Measurements from ENCODE around the gene AMIGO2.
"Not testable (repeated sequence)": the region's sequence is repeated elsewhere in the genome, so short reads cannot be mapped to it uniquely, and the experiment has no call there.

DNA sequence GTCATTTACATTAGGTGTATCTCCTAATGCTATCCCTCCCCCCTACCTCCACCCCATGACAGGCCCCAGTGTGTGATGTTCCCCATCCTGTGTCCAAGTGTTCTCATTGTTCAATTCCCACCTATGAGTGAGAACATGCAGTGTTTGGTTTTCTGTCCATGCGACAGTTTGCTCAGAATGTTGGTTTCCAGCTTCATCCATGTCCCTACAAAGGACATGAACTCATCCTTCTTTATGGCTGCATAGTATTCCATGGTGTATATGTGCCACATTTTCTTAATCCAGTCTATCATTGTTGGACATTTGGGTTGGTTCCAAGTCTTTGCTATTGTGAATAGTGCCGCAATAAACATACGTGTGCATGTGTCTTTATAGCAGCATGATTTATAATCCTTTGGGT is 37.5 kb upstream of the AMIGO2 start:
- TF ChIP-seq, protein P1, sequence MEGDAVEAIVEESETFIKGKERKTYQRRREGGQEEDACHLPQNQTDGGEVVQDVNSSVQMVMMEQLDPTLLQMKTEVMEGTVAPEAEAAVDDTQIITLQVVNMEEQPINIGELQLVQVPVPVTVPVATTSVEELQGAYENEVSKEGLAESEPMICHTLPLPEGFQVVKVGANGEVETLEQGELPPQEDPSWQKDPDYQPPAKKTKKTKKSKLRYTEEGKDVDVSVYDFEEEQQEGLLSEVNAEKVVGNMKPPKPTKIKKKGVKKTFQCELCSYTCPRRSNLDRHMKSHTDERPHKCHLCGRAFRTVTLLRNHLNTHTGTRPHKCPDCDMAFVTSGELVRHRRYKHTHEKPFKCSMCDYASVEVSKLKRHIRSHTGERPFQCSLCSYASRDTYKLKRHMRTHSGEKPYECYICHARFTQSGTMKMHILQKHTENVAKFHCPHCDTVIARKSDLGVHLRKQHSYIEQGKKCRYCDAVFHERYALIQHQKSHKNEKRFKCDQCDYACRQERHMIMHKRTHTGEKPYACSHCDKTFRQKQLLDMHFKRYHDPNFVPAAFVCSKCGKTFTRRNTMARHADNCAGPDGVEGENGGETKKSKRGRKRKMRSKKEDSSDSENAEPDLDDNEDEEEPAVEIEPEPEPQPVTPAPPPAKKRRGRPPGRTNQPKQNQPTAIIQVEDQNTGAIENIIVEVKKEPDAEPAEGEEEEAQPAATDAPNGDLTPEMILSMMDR (IDR thresholded peaks at IDR 0.05), result not testable (repeated sequence)
- not testable (repeated sequence) for TF ChIP-seq POLR2A (IDR thresholded peaks at IDR 0.05)

All from body of pancreas (tissue), 4 donors.